ENCODE results near the gene RNFT2.

RNFT2 gene

GRCh38 chr12:116863275-116863767 lies 125.2 kb downstream of the RNFT2 start (continued):
- TF ChIP-seq ZSCAN18 (tag by site-specific recombination; IDR thresholded peaks at IDR 0.05) (no peak), ZNF398 (tag by site-specific recombination; IDR thresholded peaks at IDR 0.05) (no peak), ZNF426 (tag by site-specific recombination; IDR thresholded peaks at IDR 0.05) (no peak), ZNF777 (tag by site-specific recombination; IDR thresholded peaks at IDR 0.05; ENCODE audit: borderline replicate concordance) (no peak), SP7 (tag by site-specific recombination; IDR thresholded peaks at IDR 0.05) (peak; percentile 51; the same call in 1 of the 2 replicates)

GRCh38 chr12:116864371-116865160 lies 126.5 kb downstream of the RNFT2 start:
- Histone ChIP-seq H3K4me3 (ENCODE audit: low read depth, low read length) (no peak overlapping the region), H3K9me3 (ENCODE audit: control insufficient read depth, insufficient read depth, low read depth, low read length) (no peaks in the 10 kb centered on the region), H3K4me1 (ENCODE audit: control insufficient read depth, insufficient read depth, low read length) (peaks cover 8% of the 10 kb centered on the region), H3K36me3 (ENCODE audit: control insufficient read depth in 2 of 2, insufficient read depth in 1 of 2, low read length in 2 of 2) (peaks cover 0 to 3% of the 10 kb centered on the region in 2 experiments; a peak in 1 of 3 replicates), H3K27ac (ENCODE audit: extremely low read depth, low read depth, low read length) (no peak overlapping the region)
- TF ChIP-seq ZBTB8A (tag by site-specific recombination; IDR thresholded peaks at IDR 0.05) (no peak), ZNF530 (tag by site-specific recombination; IDR thresholded peaks at IDR 0.05; ENCODE audit: low read depth) (no peak), ZNF645 (tag by site-specific recombination; IDR thresholded peaks at IDR 0.05) (no peak), GLI4 (tag by site-specific recombination; IDR thresholded peaks at IDR 0.05) (no peak), GLIS1 (tag by site-specific recombination; IDR thresholded peaks at IDR 0.05) (no peak), ZNF2 (tag by site-specific recombination; IDR thresholded peaks at IDR 0.05) (no peak), ZNF335 (tag by site-specific recombination; conservative IDR thresholded peaks at IDR 0.05) (no peak), EGR2 (tag by site-specific recombination; IDR thresholded peaks at IDR 0.05; ENCODE audit: low read depth) (no peak), ZFP41 (tag by site-specific recombination; IDR thresholded peaks at IDR 0.05; ENCODE audit: borderline replicate concordance) (no peak), ZNF350 (tag by site-specific recombination; IDR thresholded peaks at IDR 0.05) (no peak)
- CTCF ChIA-PET: interaction anchor here (0.6 to 2.6 kb wide), 4 partner anchors 10 to 245 kb away, joined by 3 to 52 read pairs (median 4); no protein-coding TSS in a partner anchor
- POLR2A ChIA-PET: no interaction called here

- no peaks in the 10 kb centered on the region for H3K9me3 ChIP-seq (ENCODE audit: control insufficient read depth, insufficient read depth, low read depth, low read length)
- ChIA-PET POLR2A (no interaction called here), CTCF (no interaction called here)
- TF ChIP-seq ZNF148 (tag by site-specific recombination; IDR thresholded peaks at IDR 0.05; ENCODE audit: borderline replicate concordance): no peak
- no peak for TF ChIP-seq ZNF555 (tag by site-specific recombination; conservative IDR thresholded peaks at IDR 0.05)
- no peak for TF ChIP-seq EGR2 (tag by site-specific recombination; IDR thresholded peaks at IDR 0.05; ENCODE audit: low read depth)
- peak; percentile 79 for TF ChIP-seq ZNF146 (tag by site-specific recombination; IDR thresholded peaks at IDR 0.05)
- no peaks in the 10 kb centered on the region; a peak in 1 of 3 replicates for H3K36me3 ChIP-seq (ENCODE audit: control insufficient read depth in 2 of 2, insufficient read depth in 1 of 2, low read length in 2 of 2)
- no peak overlapping the region for H3K27ac ChIP-seq (ENCODE audit: extremely low read depth, low read depth, low read length)
- H3K4me3 ChIP-seq (ENCODE audit: low read depth, low read length): no peak overlapping the region
- no peaks in the 10 kb centered on the region for H3K4me1 ChIP-seq (ENCODE audit: control insufficient read depth, insufficient read depth, low read length)
These were observed 129.4 kb downstream of the RNFT2 start for GRCh38 chr12:116867523-116867922.
